Measurements from ENCODE around the gene PIRT.

PIRT gene

GRCh38 chr17:10798332-10798749 is 39.5 kb downstream of the PIRT start:
- H3K4me1 ChIP-seq (ENCODE audit: control insufficient read depth in 2 of 2, insufficient read depth in 1 of 2, low read depth in 1 of 2, low read length in 2 of 2) = no peaks in the 10 kb centered on the region
- H3K4ac ChIP-seq (ENCODE audit: low read length) = no peak overlapping the region
- no peak overlapping the region for H3K27ac ChIP-seq (replicated peaks; ENCODE audit: low read length)
- H3K14ac ChIP-seq (ENCODE audit: low read length) = no peak overlapping the region
- no peaks in the 10 kb centered on the region for H3K27me3 ChIP-seq (ENCODE audit: control insufficient read depth in 3 of 3, insufficient read depth in 3 of 3, low read depth in 1 of 3, low read length in 3 of 3)
- no peaks in the 10 kb centered on the region for H3K9me3 ChIP-seq (replicated peaks in 1 of 2; ENCODE audit: control insufficient read depth in 2 of 2, insufficient read depth in 1 of 2, low read depth in 1 of 2, low read length in 2 of 2)
- H2BK5ac ChIP-seq (ENCODE audit: low read length) = no peak overlapping the region
- H4K8ac ChIP-seq (ENCODE audit: low read depth, low read length) = no peak overlapping the region
- H3K79me1 ChIP-seq (ENCODE audit: low read depth, low read length) = no peaks in the 10 kb centered on the region
- H3K23ac ChIP-seq (ENCODE audit: low read depth, low read length, poor library complexity) = no peak overlapping the region
- no peak overlapping the region for H3K4me2 ChIP-seq (ENCODE audit: insufficient read depth, low read length, poor library complexity, severe bottlenecking)
- no peak overlapping the region for H2BK15ac ChIP-seq (ENCODE audit: low read length)
- no peak overlapping the region for H4K91ac ChIP-seq (ENCODE audit: low read depth, low read length, poor library complexity)
- no peak overlapping the region for H3K18ac ChIP-seq (ENCODE audit: low read length)
- DNase-seq (ENCODE audit: low spot score) = no peak
- H2AK5ac ChIP-seq (ENCODE audit: low read depth, low read length) = no peak overlapping the region
- H2BK120ac ChIP-seq (ENCODE audit: low read depth, low read length) = no peak overlapping the region
- H2AFZ ChIP-seq (ENCODE audit: low read length) = no peak overlapping the region
- no peak overlapping the region for H3K4me3 ChIP-seq (ENCODE audit: low read length in 2 of 2)
- H2BK12ac ChIP-seq (ENCODE audit: low read length) = no peak overlapping the region
- no peaks in the 10 kb centered on the region for H3K36me3 ChIP-seq (replicated peaks in 1 of 2; ENCODE audit: control insufficient read depth in 2 of 2, insufficient read depth in 2 of 2, low read length in 2 of 2)
- H3K9ac ChIP-seq (ENCODE audit: low read depth, low read length, poor library complexity) = no peak overlapping the region
- WGBS, 2 donors (ENCODE audit: extremely low coverage in 2 of 2, insufficient read length in 2 of 2, insufficient replicate concordance in 1 of 2) = 100% methylated on average over 2 of the region's 3 CpGs; no CpG with 5 or more reads in 1 of the 2 donors

GRCh38 chr17:10797476-10798328 is 40.2 kb downstream of the PIRT start:
- no peak overlapping the region for H3K14ac ChIP-seq (ENCODE audit: low read length)
- no peak overlapping the region for H3K23ac ChIP-seq (ENCODE audit: low read depth, low read length, poor library complexity)
- H3K4me2 ChIP-seq (ENCODE audit: insufficient read depth, low read length, poor library complexity, severe bottlenecking) = no peak overlapping the region
- H3K27me3 ChIP-seq (ENCODE audit: control insufficient read depth in 3 of 3, insufficient read depth in 3 of 3, low read depth in 1 of 3, low read length in 3 of 3) = no peaks in the 10 kb centered on the region
- no peaks in the 10 kb centered on the region for H3K4me1 ChIP-seq (ENCODE audit: control insufficient read depth in 2 of 2, insufficient read depth in 1 of 2, low read depth in 1 of 2, low read length in 2 of 2)
- no peaks in the 10 kb centered on the region for H3K9me3 ChIP-seq (replicated peaks in 1 of 2; ENCODE audit: control insufficient read depth in 2 of 2, insufficient read depth in 1 of 2, low read depth in 1 of 2, low read length in 2 of 2)
- H2BK5ac ChIP-seq (ENCODE audit: low read length) = no peak overlapping the region
- WGBS, 2 donors (ENCODE audit: extremely low coverage in 2 of 2, insufficient read length in 2 of 2, insufficient replicate concordance in 1 of 2) = no CpG with 5 or more reads among the region's 11 CpGs
- no peak overlapping the region for H2BK15ac ChIP-seq (ENCODE audit: low read length)
- no peak overlapping the region for H2AFZ ChIP-seq (ENCODE audit: low read length)
- H3K36me3 ChIP-seq (replicated peaks in 1 of 2; ENCODE audit: control insufficient read depth in 2 of 2, insufficient read depth in 2 of 2, low read length in 2 of 2) = no peaks in the 10 kb centered on the region
- no peak overlapping the region for H2BK12ac ChIP-seq (ENCODE audit: low read length)
- no peak overlapping the region for H4K8ac ChIP-seq (ENCODE audit: low read depth, low read length)
- H2AK5ac ChIP-seq (ENCODE audit: low read depth, low read length) = no peak overlapping the region
- no peak overlapping the region for H3K4ac ChIP-seq (ENCODE audit: low read length)
- H3K79me1 ChIP-seq (ENCODE audit: low read depth, low read length) = no peaks in the 10 kb centered on the region
- no peak overlapping the region for H4K91ac ChIP-seq (ENCODE audit: low read depth, low read length, poor library complexity)
- no peak overlapping the region for H3K18ac ChIP-seq (ENCODE audit: low read length)
- no peak overlapping the region for H3K27ac ChIP-seq (replicated peaks; ENCODE audit: low read length)
- no peak overlapping the region for H2BK120ac ChIP-seq (ENCODE audit: low read depth, low read length)
- no peak overlapping the region for H3K9ac ChIP-seq (ENCODE audit: low read depth, low read length, poor library complexity)
- DNase-seq (ENCODE audit: low spot score) = no peak
- H3K4me3 ChIP-seq (ENCODE audit: low read length in 2 of 2) = no peak overlapping the region

DNA sequence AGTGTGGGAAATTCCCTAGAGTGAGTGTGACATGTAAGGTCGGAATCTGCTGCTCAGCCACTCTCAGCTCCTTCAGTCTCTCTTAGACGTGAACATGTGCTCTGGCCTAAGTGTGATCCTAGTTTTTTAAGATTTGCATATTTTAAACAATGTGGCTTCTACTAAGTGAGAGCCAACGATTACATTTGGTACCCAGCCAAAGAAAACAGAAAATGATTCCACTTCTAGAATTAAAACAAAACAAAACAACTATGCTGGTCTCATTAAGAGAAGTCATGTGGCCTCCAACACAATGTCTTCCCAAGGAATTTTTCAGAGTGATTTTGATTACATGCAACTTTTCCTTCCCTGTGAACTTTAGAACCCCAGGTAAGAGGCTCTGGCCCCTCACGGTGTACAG is 44.1 kb downstream of the PIRT start:
- H3K27ac ChIP-seq (replicated peaks; ENCODE audit: low read length) = no peak overlapping the region
- H2AK5ac ChIP-seq (ENCODE audit: low read depth, low read length) = no peak overlapping the region
- no peak overlapping the region for H2BK5ac ChIP-seq (ENCODE audit: low read length)
- no peak overlapping the region for H3K18ac ChIP-seq (ENCODE audit: low read length)
- no peak overlapping the region for H3K4me2 ChIP-seq (ENCODE audit: insufficient read depth, low read length, poor library complexity, severe bottlenecking)
- H4K91ac ChIP-seq (ENCODE audit: low read depth, low read length, poor library complexity) = no peak overlapping the region
- WGBS, 2 donors (ENCODE audit: extremely low coverage in 2 of 2, insufficient read length in 2 of 2, insufficient replicate concordance in 1 of 2) = no CpG with 5 or more reads among the region's 4 CpGs
- no peak overlapping the region for H4K8ac ChIP-seq (ENCODE audit: low read depth, low read length)
- no peak overlapping the region for H3K9ac ChIP-seq (ENCODE audit: low read depth, low read length, poor library complexity)
- H3K9me3 ChIP-seq (replicated peaks in 1 of 2; ENCODE audit: control insufficient read depth in 2 of 2, insufficient read depth in 1 of 2, low read depth in 1 of 2, low read length in 2 of 2) = no peaks in the 10 kb centered on the region
- no peak for DNase-seq (ENCODE audit: low spot score)
- H3K4me1 ChIP-seq (ENCODE audit: control insufficient read depth in 2 of 2, insufficient read depth in 1 of 2, low read depth in 1 of 2, low read length in 2 of 2) = peaks cover 2 to 7% of the 10 kb centered on the region in 2 donors
- no peak overlapping the region for H2BK12ac ChIP-seq (ENCODE audit: low read length)
- H3K23ac ChIP-seq (ENCODE audit: low read depth, low read length, poor library complexity) = no peak overlapping the region
- H3K4me3 ChIP-seq (ENCODE audit: low read length in 2 of 2) = no peak overlapping the region
- no peak overlapping the region for H3K4ac ChIP-seq (ENCODE audit: low read length)
- no peak overlapping the region for H2BK15ac ChIP-seq (ENCODE audit: low read length)
- H3K14ac ChIP-seq (ENCODE audit: low read length) = no peak overlapping the region
- H3K79me1 ChIP-seq (ENCODE audit: low read depth, low read length) = peaks cover 1% of the 10 kb centered on the region
- no peak overlapping the region for H2BK120ac ChIP-seq (ENCODE audit: low read depth, low read length)
- H3K36me3 ChIP-seq (replicated peaks in 1 of 2; ENCODE audit: control insufficient read depth in 2 of 2, insufficient read depth in 2 of 2, low read length in 2 of 2) = no peaks in the 10 kb centered on the region
- H2AFZ ChIP-seq (ENCODE audit: low read length) = no peak overlapping the region
- no peaks in the 10 kb centered on the region for H3K27me3 ChIP-seq (ENCODE audit: control insufficient read depth in 3 of 3, insufficient read depth in 3 of 3, low read depth in 1 of 3, low read length in 3 of 3)

DNA sequence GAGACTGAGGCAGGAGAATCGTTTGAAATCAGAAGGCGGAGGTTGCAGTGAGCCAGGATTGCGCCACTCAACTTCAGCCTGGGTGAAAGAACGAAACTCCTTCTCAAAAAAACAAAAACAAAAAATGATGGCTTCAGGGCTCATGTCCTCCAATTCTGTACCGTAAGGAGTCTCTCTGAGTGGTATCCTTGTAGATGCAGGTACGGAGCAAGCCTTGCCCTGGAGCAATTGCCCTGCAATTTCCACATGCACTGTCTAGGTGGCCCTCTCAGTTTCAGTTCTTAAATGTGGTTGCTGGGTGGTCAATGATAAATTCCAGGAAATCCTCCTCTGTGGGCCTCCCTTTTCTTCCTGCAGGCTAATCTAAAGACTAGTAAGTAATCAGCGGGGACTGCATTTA is 44.6 kb downstream of the PIRT start:
- Histone ChIP-seq H3K9me3 (replicated peaks in 1 of 2; ENCODE audit: control insufficient read depth in 2 of 2, insufficient read depth in 1 of 2, low read depth in 1 of 2, low read length in 2 of 2) (no peaks in the 10 kb centered on the region), H3K4me3 (ENCODE audit: low read length in 2 of 2) (no peak overlapping the region), H3K4ac (ENCODE audit: low read length) (no peak overlapping the region), H3K4me2 (ENCODE audit: insufficient read depth, low read length, poor library complexity, severe bottlenecking) (no peak overlapping the region), H4K8ac (ENCODE audit: low read depth, low read length) (no peak overlapping the region), H2BK120ac (ENCODE audit: low read depth, low read length) (no peak overlapping the region), H3K27ac (replicated peaks; ENCODE audit: low read length) (no peak overlapping the region), H2BK5ac (ENCODE audit: low read length) (no peak overlapping the region), H2AK5ac (ENCODE audit: low read depth, low read length) (no peak overlapping the region), H2BK12ac (ENCODE audit: low read length) (no peak overlapping the region), H3K4me1 (ENCODE audit: control insufficient read depth in 2 of 2, insufficient read depth in 1 of 2, low read depth in 1 of 2, low read length in 2 of 2) (peaks cover 2 to 7% of the 10 kb centered on the region in 2 donors), H3K9ac (ENCODE audit: low read depth, low read length, poor library complexity) (no peak overlapping the region), H3K18ac (ENCODE audit: low read length) (no peak overlapping the region), H4K91ac (ENCODE audit: low read depth, low read length, poor library complexity) (no peak overlapping the region), H3K36me3 (replicated peaks in 1 of 2; ENCODE audit: control insufficient read depth in 2 of 2, insufficient read depth in 2 of 2, low read length in 2 of 2) (no peaks in the 10 kb centered on the region), H3K23ac (ENCODE audit: low read depth, low read length, poor library complexity) (no peak overlapping the region), H2AFZ (ENCODE audit: low read length) (no peak overlapping the region), H3K14ac (ENCODE audit: low read length) (no peak overlapping the region), H3K27me3 (ENCODE audit: control insufficient read depth in 3 of 3, insufficient read depth in 3 of 3, low read depth in 1 of 3, low read length in 3 of 3) (no peaks in the 10 kb centered on the region), H2BK15ac (ENCODE audit: low read length) (no peak overlapping the region), H3K79me1 (ENCODE audit: low read depth, low read length) (peaks cover 1% of the 10 kb centered on the region)
- DNase-seq (ENCODE audit: low spot score) = no peak
- WGBS, 2 donors (ENCODE audit: extremely low coverage in 2 of 2, insufficient read length in 2 of 2, insufficient replicate concordance in 1 of 2) = no CpG with 5 or more reads among the region's 7 CpGs
